ENCODE measurements around the gene ANXA4. TPM values are rescaled to one million over a fixed set of nuclear protein-coding genes. Genes with fewer than 3 reads are reported as not detected.
"Not testable (repeated sequence)": the region's sequence is repeated elsewhere in the genome, so short reads cannot be mapped to it uniquely, and the experiment has no call there.

ANXA4 gene
- total RNA-seq, 1 experiment from 2014 or later = 92.0 TPM

GRCh38 chr2:69798909-69799526, 57.1 kb downstream of the ANXA4 start:
- no peak for TF ChIP-seq CTCF (IDR thresholded peaks at IDR 0.05; ENCODE audit: insufficient read depth in 1 of 2, low read depth in 1 of 2, low read length in 1 of 2, severe bottlenecking in 1 of 2, unreplicated experiment in 1 of 2)
- peak overlapping the region; percentile 33 for H3K4me3 ChIP-seq (ENCODE audit: low read depth, low read length)
- no peaks in the 10 kb centered on the region for H3K27me3 ChIP-seq (replicated peaks; ENCODE audit: control insufficient read depth, insufficient read depth, low read length)
- H3K36me3 ChIP-seq (ENCODE audit: control insufficient read depth, insufficient read depth, low read length) = peaks cover 3% of the 10 kb centered on the region
- BruUV-seq (replicated peaks) = no TSS peak
- Mint-ChIP-seq H3K4me3 (ENCODE audit: unreplicated experiment) (peak overlapping the region; percentile 71), H3K27me3 (ENCODE audit: insufficient read depth, unreplicated experiment) (no peaks in the 10 kb centered on the region), H3K27ac (ENCODE audit: unreplicated experiment) (peak overlapping the region; percentile 92), H3K9me3 (ENCODE audit: unreplicated experiment) (no peaks in the 10 kb centered on the region), H3K4me1 (ENCODE audit: low read depth, unreplicated experiment) (peaks cover 60% of the 10 kb centered on the region), H3K36me3 (ENCODE audit: insufficient read depth, unreplicated experiment) (peaks cover 27% of the 10 kb centered on the region)
- ChIA-PET POLR2A (interaction anchor here (0.6 to 1.1 kb wide), 4 partner anchors 9 to 138 kb away, joined by 3 to 7 read pairs (median 4); no protein-coding TSS in a partner anchor), CTCF (interaction anchor here (0.6 to 1.8 kb wide), 6 partner anchors 9 to 236 kb away, joined by 3 to 12 read pairs (median 3); no protein-coding TSS in a partner anchor)
- peak; percentile 63 to 71 for DNase-seq
- intact Hi-C loops (cut with micrococcal nuclease; ENCODE audit: unreplicated experiment) = loop anchor here (1.0 to 5.0 kb wide), 5 partner anchors 8 to 77 kb away; no protein-coding TSS in a partner anchor
- H3K4me1 ChIP-seq = peaks cover 49% of the 10 kb centered on the region
- H3K9me3 ChIP-seq = no peaks in the 10 kb centered on the region

DNA sequence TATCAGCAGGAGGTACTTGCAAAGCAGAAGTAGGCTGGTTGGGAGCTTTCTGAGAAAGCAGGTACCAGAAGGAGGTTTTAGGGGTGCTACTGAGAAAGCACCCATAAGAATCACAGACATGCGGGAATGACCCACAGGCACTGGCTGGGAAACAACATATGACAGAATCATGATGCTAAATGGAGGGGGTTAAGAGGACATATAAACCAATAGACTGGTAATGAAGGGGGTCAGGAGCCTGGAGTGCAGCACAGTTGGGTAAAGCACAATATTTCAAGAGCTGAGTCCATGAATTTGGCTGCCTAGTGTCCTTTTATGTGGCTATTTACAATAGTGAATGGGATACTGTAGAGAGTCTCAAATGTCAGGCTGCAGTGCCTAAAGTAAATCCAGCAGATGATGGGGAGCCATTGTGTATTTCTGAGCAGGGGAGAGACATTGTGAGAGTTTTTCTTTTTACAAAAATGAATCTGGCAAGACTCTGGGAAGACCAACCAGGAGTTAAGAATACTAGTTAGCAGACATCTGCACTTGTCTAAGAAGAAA, 59.9 kb downstream of the ANXA4 start:
- Histone ChIP-seq H3K36me3 (ENCODE audit: control insufficient read depth, insufficient read depth, low read length) (peaks cover 1% of the 10 kb centered on the region), H3K9me3 (no peaks in the 10 kb centered on the region), H3K27me3 (replicated peaks; ENCODE audit: control insufficient read depth, insufficient read depth, low read length) (no peaks in the 10 kb centered on the region), H3K4me3 (ENCODE audit: low read depth, low read length) (no peak overlapping the region), H3K4me1 (peaks cover 42% of the 10 kb centered on the region)
- Mint-ChIP-seq H3K4me3 (ENCODE audit: unreplicated experiment) (no peak overlapping the region), H3K27ac (ENCODE audit: unreplicated experiment) (peak overlapping the region; percentile 4), H3K4me1 (ENCODE audit: low read depth, unreplicated experiment) (peaks cover 54% of the 10 kb centered on the region), H3K27me3 (ENCODE audit: insufficient read depth, unreplicated experiment) (no peaks in the 10 kb centered on the region), H3K9me3 (ENCODE audit: unreplicated experiment) (no peaks in the 10 kb centered on the region), H3K36me3 (ENCODE audit: insufficient read depth, unreplicated experiment) (peaks cover 33% of the 10 kb centered on the region)
- TF ChIP-seq CTCF (IDR thresholded peaks at IDR 0.05; ENCODE audit: insufficient read depth in 1 of 2, low read depth in 1 of 2, low read length in 1 of 2, severe bottlenecking in 1 of 2, unreplicated experiment in 1 of 2) = no peak
- CTCF ChIA-PET = interaction anchor here (1.0 kb wide), 1 partner anchor 15 kb away, joined by 3 read pairs; no protein-coding TSS in a partner anchor
- DNase-seq = no peak
- no TSS peak for BruUV-seq (replicated peaks)
- intact Hi-C loops (cut with micrococcal nuclease; ENCODE audit: unreplicated experiment) = no loop called here
- POLR2A ChIA-PET = no interaction called here

DNA sequence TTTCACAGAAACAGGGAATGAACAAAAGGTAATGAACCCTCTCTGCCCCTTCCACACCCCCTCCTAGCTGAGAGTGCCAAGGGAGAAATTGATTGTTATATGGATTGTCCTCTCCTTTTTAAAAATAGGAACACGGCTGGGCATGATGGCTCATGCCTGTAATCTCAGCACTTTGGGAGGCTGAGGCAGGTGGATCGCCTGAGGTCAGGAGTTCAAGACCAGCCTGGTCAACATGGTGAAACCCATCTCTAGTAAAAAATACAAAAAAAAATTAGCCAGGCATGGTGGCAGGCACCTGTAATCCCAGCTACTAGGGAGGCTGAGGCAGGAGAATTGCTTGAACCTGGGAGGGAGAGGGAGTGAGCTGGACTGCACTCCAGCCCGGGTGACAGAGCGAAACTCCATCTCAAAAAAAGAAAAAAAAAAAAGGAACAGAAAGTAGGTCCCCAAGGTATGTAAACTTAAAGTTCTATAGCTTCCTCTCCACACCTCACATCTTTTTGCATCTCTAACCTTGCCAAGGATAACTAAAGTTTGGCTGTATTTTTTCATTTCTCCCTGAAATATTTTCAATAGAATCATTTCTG, 60.9 kb downstream of the ANXA4 start:
- H3K36me3 ChIP-seq (ENCODE audit: control insufficient read depth, insufficient read depth, low read length); DNase-seq; H3K27ac Mint-ChIP-seq (ENCODE audit: unreplicated experiment); H3K27me3 Mint-ChIP-seq (ENCODE audit: insufficient read depth, unreplicated experiment); H3K9me3 ChIP-seq; H3K9me3 Mint-ChIP-seq (ENCODE audit: unreplicated experiment); intact Hi-C loops (cut with micrococcal nuclease; ENCODE audit: unreplicated experiment); H3K4me3 Mint-ChIP-seq (ENCODE audit: unreplicated experiment); POLR2A ChIA-PET; BruUV-seq (replicated peaks); H3K27me3 ChIP-seq (replicated peaks; ENCODE audit: control insufficient read depth, insufficient read depth, low read length); H3K4me3 ChIP-seq (ENCODE audit: low read depth, low read length): not testable (repeated sequence)
- Mint-ChIP-seq H3K36me3 (ENCODE audit: insufficient read depth, unreplicated experiment) (peaks cover 29% of the 10 kb centered on the region), H3K4me1 (ENCODE audit: low read depth, unreplicated experiment) (peaks cover 43% of the 10 kb centered on the region)
- CTCF ChIA-PET = interaction anchor here (0.8 to 1.4 kb wide), 3 partner anchors 14 to 78 kb away, joined by 4 to 10 read pairs (median 4); no protein-coding TSS in a partner anchor
- H3K4me1 ChIP-seq = peaks cover 32% of the 10 kb centered on the region
